CD4-positive, alpha-beta T cell treated with Interleukin-12 subunit alpha and Interleukin-12 subunit beta, for 1 hour (primary cell): ENCODE measurements around the gene CSMD2.

ENCODE experiments used
- DNase-seq: peaks from one replicate; pipeline ENCODE4 v3.0.0-alpha.2; 2020

Gene CSMD2

GRCh38 chr1:33624261-33624990 lies 540.6 kb downstream of the CSMD2 start:
- DNase-seq = no peak

GRCh38 chr1:33623811-33624210 lies 541.2 kb downstream of the CSMD2 start:
- no peak for DNase-seq

DNA sequence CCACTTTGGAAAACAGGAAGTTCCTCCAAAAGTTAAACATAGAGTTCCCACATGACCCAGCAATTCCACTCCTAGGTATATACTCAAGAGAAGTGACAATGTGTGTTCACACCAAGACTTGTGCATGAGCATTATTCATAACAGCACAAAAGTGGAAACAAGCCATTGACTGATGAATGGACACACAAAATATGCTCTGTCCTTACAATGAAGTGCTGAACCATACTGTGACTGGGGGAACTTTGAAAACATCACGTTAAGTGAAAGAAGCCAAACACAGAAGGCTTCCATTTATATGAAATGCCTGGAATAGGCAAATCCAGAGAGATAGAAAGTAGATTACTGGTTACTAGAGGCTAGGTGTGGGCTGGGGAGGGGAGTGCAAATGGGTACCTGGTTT lies 542.3 kb downstream of the CSMD2 start:
- DNase-seq = no peak

- DNase-seq = no peak
Measured at GRCh38 chr1:33618636-33619035, 546.4 kb downstream of the CSMD2 start.

DNA sequence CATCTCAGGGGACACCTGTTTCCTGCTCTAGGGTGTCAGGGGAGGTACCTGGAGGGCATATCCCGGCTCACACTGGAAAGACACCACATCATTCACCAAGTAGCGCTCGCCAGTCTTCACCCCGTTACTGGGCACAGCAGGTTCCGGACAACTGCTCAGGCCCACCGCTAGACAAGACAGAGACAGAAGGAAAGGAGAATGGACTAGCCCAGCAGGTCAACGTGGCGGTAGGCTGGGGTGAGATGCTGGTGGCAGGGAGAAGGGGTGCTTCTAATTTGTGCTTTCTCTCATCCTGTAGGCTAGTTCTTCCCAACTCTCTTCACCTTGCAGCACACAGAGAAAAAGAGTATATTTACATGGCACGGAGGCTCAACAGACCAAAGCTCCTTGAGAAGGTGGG lies 547.6 kb downstream of the CSMD2 start:
- no peak for DNase-seq

DNA sequence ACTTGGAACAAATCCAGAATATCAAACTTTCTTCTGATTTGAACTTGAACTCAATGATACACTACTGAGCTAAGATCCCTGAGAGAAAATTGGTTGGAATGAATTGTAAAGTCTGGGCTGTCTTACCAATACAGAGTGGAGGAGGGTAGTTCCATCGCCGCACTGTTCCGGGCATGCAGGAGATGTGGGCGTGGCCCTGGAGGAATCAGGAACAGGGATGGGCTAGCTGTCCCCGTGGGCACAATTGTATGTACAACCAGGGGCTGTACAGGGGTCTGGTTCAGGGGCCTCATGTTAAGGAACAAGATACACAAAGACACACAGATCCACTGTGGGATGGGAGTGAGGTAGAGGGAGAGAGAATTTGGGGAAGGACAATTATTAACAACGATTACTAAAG lies 548.2 kb downstream of the CSMD2 start:
- DNase-seq = no peak

GRCh38 chr1:33615546-33615945 lies 549.5 kb downstream of the CSMD2 start:
- DNase-seq = no peak

GRCh38 chr1:33610864-33611455 lies 554.1 kb downstream of the CSMD2 start:
- DNase-seq = no peak

DNA sequence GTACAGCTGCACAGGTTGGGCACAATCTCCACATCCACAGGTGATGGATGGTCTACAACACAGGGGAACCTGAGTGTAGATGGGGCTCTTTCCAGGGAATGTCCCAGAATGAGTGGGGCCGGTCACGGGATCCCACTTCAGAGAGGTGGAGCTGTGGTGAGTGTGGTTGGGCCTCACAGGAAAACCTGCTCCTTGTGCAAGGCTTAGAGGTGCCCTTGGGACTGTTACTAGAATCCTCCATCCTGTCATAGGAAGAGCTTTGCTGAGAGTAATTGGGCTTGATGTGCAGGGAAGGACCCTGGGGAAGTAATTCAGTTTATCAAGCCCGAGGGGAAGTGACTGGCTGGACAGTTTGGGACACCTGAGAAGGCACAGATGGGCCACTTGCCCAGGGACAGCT lies 554.6 kb downstream of the CSMD2 start:
- DNase-seq = no peak

DNA sequence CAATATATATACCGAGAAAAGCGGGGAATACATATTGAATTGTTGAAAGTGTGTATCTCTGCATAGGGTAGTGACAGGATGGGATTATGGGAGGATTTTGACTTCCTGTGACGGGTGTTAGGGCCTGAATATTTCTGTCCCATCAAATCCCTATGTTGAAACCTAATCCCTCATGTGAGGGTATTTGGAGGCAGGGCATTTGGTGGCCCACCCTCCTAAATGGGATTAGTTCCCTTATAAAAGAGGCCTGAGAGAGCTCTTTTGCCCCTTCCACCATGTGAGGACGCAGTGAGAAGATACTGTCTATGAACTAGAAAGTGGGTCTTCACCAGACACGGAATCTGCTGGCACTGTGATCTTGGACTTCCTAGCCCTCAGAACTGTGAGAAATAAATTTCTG lies 555.3 kb downstream of the CSMD2 start:
- DNase-seq = no peak

DNA sequence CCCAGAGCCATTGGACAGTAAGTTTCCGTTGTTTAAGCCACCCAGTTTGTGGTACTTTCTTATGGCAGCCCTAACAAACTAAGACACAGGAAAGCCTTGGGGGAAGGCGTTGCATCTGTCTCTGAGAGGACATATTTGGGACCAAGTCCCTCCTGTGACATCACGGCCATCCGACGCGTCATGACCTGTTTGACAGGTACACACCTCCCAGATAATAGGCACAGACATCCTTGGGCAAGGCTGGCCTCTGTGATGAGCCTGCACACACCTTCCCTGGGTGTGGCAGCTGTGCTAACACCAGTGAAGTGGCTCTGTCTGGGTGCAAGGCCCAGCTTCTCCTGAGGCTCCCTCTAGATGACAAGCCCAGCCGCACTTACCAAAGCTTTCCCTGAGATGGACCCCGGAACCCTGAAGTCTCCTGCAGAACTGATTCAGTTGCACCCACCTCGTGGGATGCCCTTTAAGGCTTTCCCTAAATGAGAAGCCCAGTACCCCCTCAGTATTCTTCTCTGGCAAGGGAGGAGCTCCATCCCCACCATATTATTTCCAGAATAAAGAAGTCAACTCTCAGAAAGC lies 556.1 kb downstream of the CSMD2 start:
- DNase-seq = no peak

DNA sequence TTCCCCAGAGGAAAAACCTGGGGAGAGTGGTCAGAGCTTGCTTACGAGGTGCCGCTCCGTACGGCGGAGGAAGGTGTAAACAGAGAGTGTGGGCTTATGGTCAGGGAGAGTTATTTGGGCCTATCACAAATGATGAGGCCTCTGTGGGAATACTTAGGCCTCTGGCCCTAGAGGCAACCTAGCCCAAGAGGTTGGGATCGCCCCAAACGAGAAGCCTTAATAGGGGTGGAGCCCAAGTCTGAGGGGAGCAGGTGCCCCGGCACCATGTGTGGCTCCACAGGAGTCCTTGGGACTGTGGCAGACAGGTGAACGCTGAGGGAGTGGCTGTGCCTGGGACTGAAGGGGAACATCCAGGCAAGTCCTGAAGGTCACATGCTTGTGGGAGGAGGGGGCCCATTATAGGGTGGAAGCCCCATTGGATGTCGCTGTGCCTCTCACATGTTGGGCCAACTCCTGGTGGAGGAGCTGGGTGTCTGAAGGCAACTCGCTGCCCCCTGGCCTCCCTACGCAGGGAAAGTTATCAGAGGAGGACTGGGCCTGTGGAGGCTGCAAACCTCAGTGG lies 557.5 kb downstream of the CSMD2 start:
- no peak for DNase-seq

GRCh38 chr1:33606272-33606671 lies 558.8 kb downstream of the CSMD2 start:
- DNase-seq = no peak

- no peak for DNase-seq
Measured at GRCh38 chr1:33602271-33602670, 562.8 kb downstream of the CSMD2 start.

- DNase-seq = no peak
Measured at GRCh38 chr1:33601751-33602150, 563.3 kb downstream of the CSMD2 start.

DNA sequence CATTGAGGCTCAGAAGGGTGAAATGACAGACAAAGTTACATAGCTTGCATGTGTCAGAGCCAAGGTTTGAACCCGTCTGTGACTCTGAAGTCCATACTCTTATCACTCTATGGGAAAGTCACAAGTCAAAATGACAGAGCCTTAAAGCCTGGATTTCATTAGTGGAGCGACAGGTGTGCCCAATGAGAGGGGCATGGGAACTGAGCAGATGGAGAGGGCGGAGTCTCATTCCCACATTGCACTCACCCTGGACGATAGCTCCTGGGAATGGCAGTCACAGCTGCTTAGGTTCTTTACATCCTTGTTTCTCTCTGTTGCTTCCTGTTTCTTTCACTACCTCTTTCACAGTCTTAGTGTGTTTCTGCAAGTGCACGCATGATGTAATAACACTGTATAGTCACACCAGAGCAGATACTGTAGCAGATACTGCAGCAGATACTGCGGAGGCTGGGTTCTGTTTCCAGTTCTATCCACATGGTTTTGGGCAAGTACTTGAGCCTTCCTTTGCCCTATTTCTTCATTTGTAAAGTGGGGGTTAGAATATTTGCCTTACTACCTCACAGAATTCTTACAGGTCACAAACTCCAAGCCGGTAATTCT lies 565.4 kb downstream of the CSMD2 start:
- DNase-seq = no peak

GRCh38 chr1:33588726-33589125 lies 576.3 kb downstream of the CSMD2 start:
- no peak for DNase-seq

- no peak for DNase-seq
Measured at GRCh38 chr1:33586795-33587194, 578.2 kb downstream of the CSMD2 start.

- DNase-seq = no peak
Measured at GRCh38 chr1:33586106-33586505, 578.9 kb downstream of the CSMD2 start.

DNA sequence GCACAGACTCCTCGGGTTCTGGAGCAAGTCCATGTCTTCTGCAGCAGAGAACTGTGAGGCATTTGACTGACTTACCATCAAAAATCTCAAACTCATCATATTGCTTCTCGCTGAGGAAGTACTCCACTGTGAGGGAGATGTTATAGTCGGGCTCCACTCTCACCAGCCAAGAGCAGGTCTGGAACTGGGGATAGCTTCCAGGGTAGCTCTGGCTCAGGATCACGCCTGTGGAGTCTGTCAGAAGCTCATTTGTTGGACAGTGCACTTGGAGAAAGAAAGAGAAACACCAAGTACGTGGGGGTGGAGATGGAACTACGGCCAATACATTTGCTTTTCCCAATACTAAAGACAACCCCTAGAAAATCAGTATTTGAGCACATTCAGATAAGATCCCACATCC lies 581.5 kb downstream of the CSMD2 start:
- DNase-seq = no peak

GRCh38 chr1:33578557-33579448 lies 586.2 kb downstream of the CSMD2 start:
- DNase-seq = no peak

GRCh38 chr1:33577663-33578062 lies 587.4 kb downstream of the CSMD2 start:
- no peak for DNase-seq
